HG02610 (cell line): Measurements from ENCODE around the gene HACD2.
"Not testable (repeated sequence)": the region's sequence is repeated elsewhere in the genome, so short reads cannot be mapped to it uniquely, and the experiment has no call there.

Source experiments
- ATAC-seq: cut with Tn5 transposase; IDR thresholded peaks from one replicate; pipeline ENCODE4 v1.9.1; 2021; ENCODE audit warnings: mild to moderate bottlenecking, moderate library complexity; ENCODE audit not compliant: unreplicated experiment

HACD2 gene

GRCh38 chr3:123487063-123487462 is 97.8 kb downstream of the HACD2 start:
- ATAC-seq, result not testable (repeated sequence)

- no peak for ATAC-seq
Observed at GRCh38 chr3:123486460-123486859, 98.4 kb downstream of the HACD2 start.

- no peak for ATAC-seq
Observed at GRCh38 chr3:123485551-123485950, 99.3 kb downstream of the HACD2 start.

- ATAC-seq, result no peak
Observed at GRCh38 chr3:123483146-123483545, 101.7 kb downstream of the HACD2 start.

- ATAC-seq, result no peak
Observed at GRCh38 chr3:123481722-123482457, 103.0 kb downstream of the HACD2 start.

- ATAC-seq, result no peak
Observed at GRCh38 chr3:123481071-123481470, 103.8 kb downstream of the HACD2 start.

GRCh38 chr3:123480428-123480827 is 104.4 kb downstream of the HACD2 start:
- no peak for ATAC-seq

GRCh38 chr3:123479891-123480290 is 105.0 kb downstream of the HACD2 start:
- ATAC-seq, result no peak

- no peak for ATAC-seq
Observed at GRCh38 chr3:123478314-123478713, 106.5 kb downstream of the HACD2 start.

GRCh38 chr3:123476967-123477750 is 107.7 kb downstream of the HACD2 start:
- no peak for ATAC-seq

- no peak for ATAC-seq
Observed at GRCh38 chr3:123475786-123476185, 109.1 kb downstream of the HACD2 start.

- ATAC-seq, result no peak
Observed at GRCh38 chr3:123471106-123471505, 113.7 kb downstream of the HACD2 start.

GRCh38 chr3:123469323-123469995 is 115.4 kb downstream of the HACD2 start:
- ATAC-seq, result no peak

GRCh38 chr3:123467046-123467445 is 117.8 kb downstream of the HACD2 start:
- ATAC-seq, result no peak

GRCh38 chr3:123464211-123464610 is 120.6 kb downstream of the HACD2 start:
- no peak for ATAC-seq

- no peak for ATAC-seq
Observed at GRCh38 chr3:123459862-123460261, 125.0 kb downstream of the HACD2 start.

GRCh38 chr3:123458255-123458654 is 126.6 kb downstream of the HACD2 start:
- ATAC-seq, result no peak

- ATAC-seq, result no peak
Observed at GRCh38 chr3:123457841-123458240, 127.0 kb downstream of the HACD2 start.

GRCh38 chr3:123453675-123454074 is 131.2 kb downstream of the HACD2 start:
- ATAC-seq, result no peak

GRCh38 chr3:123451186-123451585 is 133.7 kb downstream of the HACD2 start:
- ATAC-seq, result no peak

GRCh38 chr3:123449997-123450604 is 134.8 kb downstream of the HACD2 start:
- no peak for ATAC-seq
